ENCODE data around the gene GPR68. TPM values are rescaled to one million over a fixed set of nuclear protein-coding genes. Genes with fewer than 3 reads are reported as not detected.

Gene GPR68
- total and polyA plus RNA-seq, 2 of the 4 experiments (the other 2 are of a cell fraction), result 0.72 to 0.94 TPM

DNA sequence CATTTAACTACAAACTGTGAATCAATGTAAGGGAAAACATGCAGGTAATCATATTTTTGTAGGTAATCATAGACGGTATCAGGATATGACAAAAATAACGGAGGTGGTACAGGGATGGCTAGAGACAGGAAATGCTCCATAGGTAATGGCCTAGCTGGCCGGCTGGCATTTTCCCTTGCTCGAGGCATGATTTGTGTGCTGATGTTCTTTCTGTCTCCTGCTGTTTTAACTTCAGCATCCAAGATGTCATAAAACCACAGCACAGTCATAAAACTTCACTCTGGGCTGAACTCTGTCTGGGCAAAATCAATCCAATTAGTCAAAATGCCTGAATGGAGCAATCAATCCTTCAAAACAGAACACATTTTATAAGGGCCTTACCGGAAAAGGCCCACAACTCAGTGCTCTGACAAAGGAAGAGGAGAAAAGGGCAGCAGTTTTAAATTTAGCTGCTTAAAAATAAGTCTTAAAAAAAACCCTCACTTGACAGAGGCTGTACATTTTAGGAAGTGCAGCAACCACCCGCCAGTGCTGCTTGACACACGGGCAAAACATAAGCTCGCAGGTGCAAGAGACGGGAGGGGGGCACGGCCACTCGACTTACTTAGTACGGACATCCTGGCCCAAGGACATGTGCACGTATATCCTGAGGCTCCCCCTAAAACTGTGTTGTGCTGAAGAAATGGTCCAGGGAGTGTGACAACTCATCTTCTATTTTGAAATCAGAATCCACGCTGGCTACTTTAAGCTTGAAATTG lies 40.5 kb upstream of the GPR68 start:
- Histone ChIP-seq H3K56ac (ENCODE audit: extremely low read depth, insufficient read depth, low read length) (no peak overlapping the region), H4K5ac (ENCODE audit: low read depth, low read length) (no peak overlapping the region), H2AFZ (replicated peaks; ENCODE audit: low read length, poor library complexity) (no peak overlapping the region), H2BK120ac (ENCODE audit: low read depth, low read length) (no peak overlapping the region), H2AK9ac (replicated peaks; ENCODE audit: low read depth, low read length, poor library complexity) (no peak overlapping the region), H3K4me3 (ENCODE audit: insufficient read depth, low read depth, low read length) (no peak overlapping the region), H3K9ac (ENCODE audit: low read depth, low read length) (no peak overlapping the region), H2AK5ac (ENCODE audit: low read depth, low read length) (no peak overlapping the region), H4K20me1 (ENCODE audit: insufficient read depth, low read length) (no peaks in the 10 kb centered on the region), H3K4ac (ENCODE audit: low read depth, low read length) (no peak overlapping the region), H3K14ac (replicated peaks; ENCODE audit: low read depth, low read length) (no peak overlapping the region), H3K9me1 (ENCODE audit: insufficient read depth, low read length) (peaks cover 2% of the 10 kb centered on the region; the same call in 1 of the 2 replicates), H3K4me2 (ENCODE audit: low read depth, low read length) (no peak overlapping the region), H4K8ac (ENCODE audit: low read depth in 2 of 2, low read length in 2 of 2) (no peak overlapping the region), H4K91ac (ENCODE audit: insufficient read depth, low read depth, low read length) (no peak overlapping the region), H2BK15ac (ENCODE audit: low read depth, low read length) (no peak overlapping the region), H2BK20ac (ENCODE audit: low read depth, low read length) (no peak overlapping the region), H3K23ac (ENCODE audit: low read depth, low read length) (no peak overlapping the region), H3K27me3 (ENCODE audit: control insufficient read depth, insufficient read depth, low read length) (no peaks in the 10 kb centered on the region; the same call in 1 of the 2 replicates), H2BK5ac (ENCODE audit: low read depth, low read length, poor library complexity, severe bottlenecking) (no peak overlapping the region), H3K18ac (ENCODE audit: low read depth, low read length) (no peak overlapping the region), H3K9me3 (ENCODE audit: control insufficient read depth, insufficient read depth, low read length) (no peaks in the 10 kb centered on the region), H3K27ac (ENCODE audit: insufficient read depth, low read length) (no peak overlapping the region), H3K4me1 (ENCODE audit: control insufficient read depth, insufficient read depth, low read length) (peaks cover 2% of the 10 kb centered on the region; the same call in 1 of the 2 replicates), H3K36me3 (ENCODE audit: control insufficient read depth, insufficient read depth, low read length) (no peaks in the 10 kb centered on the region), H3K79me1 (ENCODE audit: low read depth in 1 of 2, low read length in 2 of 2) (no peaks in the 10 kb centered on the region)
- TF ChIP-seq RAD21 (IDR thresholded peaks at IDR 0.05; ENCODE audit: low read length) (no peak), POLR2A (IDR thresholded peaks at IDR 0.05; ENCODE audit: low read depth, low read length) (no peak)
- intact Hi-C loops (cut with micrococcal nuclease) (loop anchor here (5.0 kb wide), 1 partner anchor 228 kb away; no protein-coding TSS in a partner anchor), dilution Hi-C loops (cut with HindIII; ENCODE audit: low sequenced_read_pairs, unreplicated experiment) (no loop called here), in situ Hi-C loops (cut with MboI; ENCODE audit: low sequenced_read_pairs) (loop anchor here (5.0 kb wide), 2 partner anchors 108 to 383 kb away; no protein-coding TSS in a partner anchor)
- POLR2A ChIA-PET (ENCODE audit: unreplicated experiment), result interaction anchor here (0.6 kb wide), 1 partner anchor 124 kb away, joined by 4 read pairs; no protein-coding TSS in a partner anchor
- DNase-seq (no peak), ATAC-seq (ENCODE audit: low read depth) (no peak)
- CTCF ChIA-PET, result interaction anchor here (0.5 to 4.3 kb wide), 5 partner anchors 107 to 1921 kb away, joined by 3 to 41 read pairs (median 5); no protein-coding TSS in a partner anchor
- no TSS peak for BruUV-seq (replicated peaks)
- 93% methylated on average over 11 of the region's 14 CpGs; no CpG with 5 or more reads in 1 of the 2 experiments for WGBS, 2 experiments (ENCODE audit: extremely low coverage in 2 of 2, insufficient read length in 1 of 2)

Data from IMR-90 (cell line).